GOT3 (cell line): ENCODE data around the gene PSMC3.

Source experiments
- DNase-seq: peaks from one replicate; lab custom pipeline; 2025; ENCODE audit warnings: mixed read lengths; lab: John Stamatoyannopoulos, UW

PSMC3 gene

DNA sequence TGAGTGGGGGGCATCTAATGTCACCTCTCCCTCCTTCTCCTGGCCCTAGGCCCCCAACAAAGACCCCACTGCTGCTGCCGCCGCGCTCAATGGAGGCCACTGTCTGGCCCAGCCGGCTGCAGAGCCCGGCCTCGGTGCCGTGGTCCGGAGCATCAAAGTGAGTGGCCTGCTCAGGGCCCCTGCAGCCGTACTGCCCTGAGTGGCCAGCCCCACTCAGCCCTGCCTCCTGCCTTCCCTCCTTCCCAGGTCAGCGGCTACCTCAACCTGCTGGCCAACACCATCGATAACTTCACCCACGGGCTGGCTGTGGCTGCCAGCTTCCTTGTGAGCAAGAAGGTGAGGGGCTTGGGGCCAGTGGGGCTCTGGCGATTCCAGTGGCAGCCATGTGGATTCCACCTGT is 12.9 kb downstream of the PSMC3 start:
- DNase-seq = no peak

DNA sequence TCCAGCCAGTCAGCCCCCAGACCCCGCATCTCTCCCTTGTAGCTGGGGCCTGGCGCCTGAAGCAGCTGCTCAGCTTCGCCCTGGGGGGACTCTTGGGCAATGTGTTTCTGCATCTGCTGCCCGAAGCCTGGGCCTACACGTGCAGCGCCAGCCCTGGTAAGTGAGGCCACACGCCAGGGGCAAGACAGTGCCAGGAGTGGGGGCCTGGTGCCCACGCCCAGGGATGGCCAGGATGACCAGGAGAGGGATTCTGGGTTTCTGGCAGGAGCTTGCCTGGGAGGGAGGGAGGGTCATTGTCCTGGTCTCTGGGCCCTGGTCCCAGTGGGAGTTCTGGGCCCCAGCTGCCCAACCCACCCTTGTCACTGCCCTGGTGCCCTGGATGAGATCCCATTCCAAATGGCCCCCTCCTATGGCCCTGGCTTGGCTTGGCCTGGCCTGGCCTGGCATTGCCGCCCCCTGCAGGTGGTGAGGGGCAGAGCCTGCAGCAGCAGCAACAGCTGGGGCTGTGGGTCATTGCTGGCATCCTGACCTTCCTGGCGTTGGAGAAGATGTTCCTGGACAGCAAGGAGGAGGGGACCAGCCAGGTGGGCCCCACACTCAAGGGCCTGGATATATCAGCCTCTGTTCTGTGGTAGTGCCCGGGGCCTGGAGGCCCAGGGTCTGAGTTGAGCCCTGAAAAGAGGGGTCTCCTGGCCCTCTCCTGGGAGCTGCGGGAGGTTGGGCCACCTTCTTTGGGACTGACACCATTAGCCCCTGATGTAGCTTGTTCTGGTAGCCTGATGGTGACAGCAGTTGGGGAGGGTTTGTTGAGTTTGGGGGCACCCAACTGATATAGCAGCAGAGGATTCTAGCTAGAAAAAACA is 14.1 kb downstream of the PSMC3 start:
- no peak for DNase-seq

DNA sequence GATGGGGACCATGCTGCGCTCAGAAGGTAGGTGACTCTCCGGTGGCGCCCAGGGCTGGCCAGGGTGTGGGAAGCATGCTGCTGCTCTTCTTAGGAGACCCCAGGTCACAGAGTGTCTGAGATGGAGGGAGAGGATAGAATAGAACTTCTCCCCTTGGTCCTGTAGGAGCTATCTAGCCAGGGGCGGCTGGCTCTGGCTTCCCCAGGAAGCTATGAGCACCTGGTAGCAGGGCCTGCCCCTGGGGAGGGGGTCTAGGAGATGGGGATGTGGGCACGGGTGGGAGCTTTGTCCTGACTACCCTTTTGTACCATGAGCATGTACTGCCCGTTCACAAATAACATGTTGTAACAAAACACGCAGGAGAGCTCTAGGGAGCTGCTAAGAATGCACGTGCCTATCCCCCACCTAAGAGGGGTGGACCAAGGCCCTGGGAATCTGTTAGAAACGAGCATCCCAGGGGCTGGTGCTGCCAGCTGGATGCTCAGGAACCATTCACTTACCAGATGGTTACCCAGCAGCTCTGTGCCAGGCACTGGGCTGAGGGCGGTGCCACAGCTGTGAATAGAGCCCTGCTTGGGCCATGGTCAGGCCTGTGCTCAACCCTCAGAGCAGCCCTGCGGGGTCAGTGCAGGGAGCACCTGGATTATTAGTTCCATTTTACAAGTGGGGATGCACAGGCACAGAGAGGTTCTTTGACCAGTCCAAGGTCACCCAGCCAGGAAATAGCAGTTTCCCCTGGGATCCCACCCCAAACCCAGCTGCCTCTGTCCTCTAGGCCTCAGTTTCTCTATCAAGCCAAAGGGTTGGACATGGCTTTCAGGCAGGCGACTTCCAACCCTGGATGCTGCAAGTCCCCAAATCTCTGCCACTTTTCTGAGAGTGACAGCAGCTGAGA is 15.6 kb downstream of the PSMC3 start:
- DNase-seq = no peak

DNA sequence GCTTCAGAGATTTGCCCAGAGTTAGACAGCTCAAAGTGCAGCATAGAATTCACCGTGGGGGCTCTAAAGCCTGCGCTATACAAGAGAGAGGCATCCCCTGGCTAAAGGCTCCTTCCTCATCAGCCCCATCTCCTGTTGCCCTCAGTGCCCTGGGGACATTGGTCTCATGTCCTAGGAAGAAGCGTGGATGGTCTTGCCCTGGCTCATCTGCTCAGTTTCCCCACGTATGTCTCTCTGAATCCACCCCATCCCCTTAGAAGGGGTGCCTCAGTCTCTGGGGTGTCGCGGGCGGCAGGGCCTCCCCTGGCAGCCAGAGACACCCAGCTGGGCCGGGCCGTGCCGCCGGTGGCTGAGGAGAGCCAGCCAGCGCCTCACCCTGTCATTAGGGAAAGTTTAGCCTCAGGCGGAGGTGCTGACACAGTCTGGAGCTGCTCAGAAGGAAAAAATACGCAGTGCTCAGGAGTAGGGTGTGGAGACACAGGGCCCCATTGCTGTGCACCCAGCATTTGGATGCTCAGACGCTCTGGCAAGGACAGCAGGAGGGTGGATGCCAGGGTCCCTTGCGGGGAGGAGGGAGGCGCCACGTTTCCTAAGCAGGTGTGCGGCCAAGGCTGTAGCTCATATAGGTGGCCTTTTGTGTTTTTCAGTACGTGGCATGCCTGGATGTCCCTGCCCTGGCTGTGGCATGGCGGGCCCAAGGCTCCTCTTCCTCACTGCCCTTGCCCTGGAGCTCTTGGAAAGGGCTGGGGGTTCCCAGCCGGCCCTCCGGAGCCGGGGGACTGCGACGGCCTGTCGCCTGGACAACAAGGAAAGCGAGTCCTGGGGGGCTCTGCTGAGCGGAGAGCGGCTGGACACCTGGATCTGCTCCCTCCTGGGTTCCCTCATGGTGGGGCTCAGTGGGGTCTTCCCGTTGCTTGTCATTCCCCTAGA is 16.5 kb downstream of the PSMC3 start:
- no peak for DNase-seq

DNA sequence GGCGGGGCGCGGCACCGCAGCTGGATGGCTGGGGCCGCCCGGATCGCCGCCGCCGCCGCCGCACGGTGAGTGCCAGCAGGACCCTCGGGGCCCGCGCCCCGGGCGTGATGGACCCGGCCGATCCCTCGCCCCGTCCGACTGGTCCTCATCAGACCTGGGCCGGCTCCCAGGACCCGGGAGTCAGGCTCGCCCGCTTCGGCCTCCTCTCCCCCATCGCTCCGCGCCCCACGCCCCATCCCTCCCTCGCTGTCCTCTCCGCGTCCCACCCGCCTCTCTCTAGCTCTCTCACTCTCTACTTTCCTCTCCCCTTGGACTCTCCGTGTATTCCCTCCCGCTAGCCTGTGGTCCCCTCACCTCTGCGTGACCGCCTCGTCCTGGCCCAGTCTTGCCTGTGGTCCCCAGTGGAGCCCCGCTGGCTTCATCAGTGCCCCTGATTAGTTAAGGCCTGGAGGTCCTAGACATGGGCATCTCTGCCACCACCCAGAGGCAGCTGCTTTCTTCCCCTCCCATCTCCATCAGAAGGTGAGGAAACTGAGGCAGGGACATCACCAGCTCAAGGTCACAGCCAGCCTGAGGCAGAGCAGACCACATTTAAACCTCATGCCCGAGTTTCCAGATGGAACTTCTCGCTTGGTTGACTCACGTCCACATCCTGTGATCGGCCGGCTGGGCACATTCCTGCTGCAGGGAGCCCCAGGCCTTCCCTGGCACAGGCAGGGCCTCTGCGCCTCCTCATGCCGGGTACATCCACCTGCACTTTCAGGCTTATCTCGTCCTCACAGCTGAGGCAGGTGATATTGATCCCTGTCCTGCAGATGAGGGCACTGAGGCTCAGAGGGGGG is 17.4 kb downstream of the PSMC3 start:
- DNase-seq = no peak

DNA sequence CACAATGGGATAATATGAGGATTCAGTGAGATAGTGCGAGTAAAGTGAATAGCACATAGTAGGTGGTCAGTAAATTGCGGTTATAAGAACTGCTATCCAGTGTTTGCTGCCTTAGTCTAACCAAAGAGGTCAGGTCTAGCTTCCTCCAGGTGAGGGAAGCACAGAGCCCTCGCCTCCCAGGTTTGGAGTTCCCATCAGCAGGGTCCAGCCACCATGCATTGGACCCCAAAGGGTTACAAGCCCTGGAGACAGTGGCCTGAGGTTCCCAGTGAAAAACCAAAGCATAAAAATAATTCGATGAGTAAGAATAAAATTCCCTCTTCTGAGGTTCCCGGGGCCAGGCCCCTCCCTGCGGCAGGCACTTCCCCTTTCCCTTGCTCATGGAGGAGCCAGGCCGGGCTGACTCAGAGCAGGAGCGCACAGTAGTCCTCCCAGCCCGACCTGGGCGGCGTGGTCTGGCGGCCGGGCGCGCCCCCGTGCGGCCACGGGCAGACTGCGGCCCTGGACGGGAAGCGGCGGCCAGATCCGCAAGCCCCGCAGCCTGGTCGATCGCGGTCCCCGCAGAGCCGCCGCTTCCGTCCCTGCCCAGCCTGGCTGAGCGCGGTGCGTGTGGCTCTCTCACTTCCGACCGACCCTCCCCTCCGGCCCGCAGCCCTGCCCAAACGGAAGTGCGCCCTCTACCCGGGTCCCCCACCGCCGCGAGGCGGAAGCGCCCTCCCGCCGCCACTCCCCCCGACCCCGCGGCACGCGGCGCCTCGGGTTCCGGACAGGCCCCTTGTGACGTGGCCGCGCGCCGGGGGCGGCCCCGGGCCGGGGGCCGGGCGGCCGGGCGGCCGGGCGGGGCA is 18.3 kb downstream of the PSMC3 start, which contains the start of gene SLC39A13:
Gene SLC39A13 (plus strand): TSS at position 845 of the 845 bp plus-strand sequence. CDS start 1,505 bp downstream, outside the sequence.
- peak; percentile 92 for DNase-seq

DNA sequence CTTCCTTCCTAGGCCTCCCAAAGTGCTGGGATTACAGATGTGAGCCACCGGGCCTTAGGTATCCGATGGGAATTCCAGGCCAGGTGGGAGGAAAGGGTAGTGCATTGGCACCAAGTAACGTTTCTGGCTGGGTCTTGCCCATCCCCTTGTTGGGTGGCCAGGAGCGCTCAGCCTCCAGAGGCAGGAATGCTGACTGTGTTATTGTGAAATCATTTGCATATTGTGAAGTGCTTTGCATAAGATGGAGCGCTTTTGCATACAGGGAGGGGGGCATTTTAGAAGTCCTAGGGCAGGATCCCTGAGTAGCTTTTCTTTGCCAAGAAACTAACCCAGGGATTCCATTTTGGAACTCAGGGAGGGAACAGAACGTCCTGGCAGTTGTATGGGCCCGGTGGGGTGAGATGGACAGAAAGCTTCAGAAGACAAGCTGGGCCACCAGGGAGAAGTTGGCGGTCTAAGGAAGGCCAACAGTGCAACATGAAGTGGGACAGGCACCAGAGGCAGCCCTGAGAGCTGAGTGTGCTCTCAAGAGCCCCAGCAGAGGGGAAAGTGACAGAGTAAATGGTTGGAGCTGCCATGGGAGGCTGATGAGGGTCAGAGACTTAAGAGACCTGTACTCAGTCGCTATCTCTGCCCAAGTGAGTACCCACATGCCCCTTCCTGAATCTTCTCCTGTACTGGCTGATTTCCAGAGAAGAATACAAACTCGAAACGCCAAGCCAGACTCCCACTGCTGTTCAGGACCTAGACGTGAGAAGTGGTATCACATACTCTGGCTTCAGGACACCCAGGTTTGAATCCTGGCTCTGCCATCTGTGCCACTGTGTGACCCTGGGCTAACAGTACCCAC is 19.1 kb downstream of the PSMC3 start:
- DNase-seq = no peak

DNA sequence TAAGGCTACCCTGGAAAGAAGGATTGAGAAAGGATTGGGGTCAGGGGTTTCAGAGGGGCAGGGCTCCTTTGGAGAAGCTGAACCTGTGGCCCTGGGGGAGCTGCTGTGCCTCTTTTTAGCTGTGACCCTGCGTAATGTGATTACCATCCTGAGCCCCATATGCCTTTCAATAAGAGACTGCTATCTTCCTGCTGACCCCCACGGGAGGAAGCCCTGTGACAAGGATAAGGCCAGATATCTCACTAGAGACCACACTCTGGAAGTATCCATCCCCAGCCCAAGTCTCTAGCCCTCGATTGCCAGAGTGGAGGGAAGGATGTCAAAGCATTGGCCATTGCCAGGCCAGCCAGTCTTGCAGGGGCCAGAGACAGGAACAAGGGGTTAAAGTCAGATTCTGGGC is 22.7 kb downstream of the PSMC3 start:
- DNase-seq = no peak

DNA sequence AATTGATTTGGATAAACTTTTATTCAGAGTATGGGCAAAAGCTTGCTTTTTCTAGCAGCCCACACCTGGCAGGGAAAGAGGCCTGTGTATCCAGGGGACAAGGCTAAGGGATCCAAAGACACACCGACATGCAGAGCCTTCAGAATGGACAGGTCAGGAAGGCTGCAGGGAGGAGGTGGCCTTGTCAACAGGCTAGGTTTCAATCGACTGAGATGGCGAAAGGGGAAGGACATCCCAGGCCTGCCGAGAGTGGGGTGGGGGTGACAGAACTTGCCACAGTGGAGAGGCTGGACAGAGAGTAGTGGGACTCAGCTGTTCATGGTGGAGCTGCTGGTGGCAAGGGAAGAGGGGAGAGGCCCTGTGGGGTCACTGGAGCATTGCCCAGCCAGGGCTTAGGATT is 23.1 kb downstream of the PSMC3 start:
- no peak for DNase-seq

DNA sequence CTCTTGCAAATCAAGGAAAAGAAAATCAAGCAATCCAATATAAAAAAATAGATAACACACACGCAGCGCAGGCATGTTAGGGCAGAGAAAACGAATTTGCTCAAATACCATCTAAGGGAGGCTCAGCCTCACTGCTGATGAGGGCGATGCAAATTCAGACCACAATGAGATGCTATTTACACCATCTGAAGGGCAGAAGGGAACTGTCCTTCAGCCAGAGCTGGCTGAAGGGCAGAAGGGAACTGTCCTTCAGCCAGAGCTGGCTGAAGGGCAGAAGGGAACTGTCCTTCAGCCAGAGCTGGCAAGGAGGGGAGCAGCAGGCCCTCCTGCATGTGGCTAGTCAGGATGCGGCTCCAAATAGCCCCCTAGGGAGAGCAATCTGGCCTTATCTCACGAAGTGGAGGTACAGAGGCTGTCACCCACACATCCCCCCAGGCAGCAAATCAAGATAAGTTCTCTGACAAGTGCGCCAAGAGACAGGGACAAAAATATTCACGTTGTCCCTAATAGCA is 25.4 kb downstream of the PSMC3 start:
- no peak for DNase-seq

DNA sequence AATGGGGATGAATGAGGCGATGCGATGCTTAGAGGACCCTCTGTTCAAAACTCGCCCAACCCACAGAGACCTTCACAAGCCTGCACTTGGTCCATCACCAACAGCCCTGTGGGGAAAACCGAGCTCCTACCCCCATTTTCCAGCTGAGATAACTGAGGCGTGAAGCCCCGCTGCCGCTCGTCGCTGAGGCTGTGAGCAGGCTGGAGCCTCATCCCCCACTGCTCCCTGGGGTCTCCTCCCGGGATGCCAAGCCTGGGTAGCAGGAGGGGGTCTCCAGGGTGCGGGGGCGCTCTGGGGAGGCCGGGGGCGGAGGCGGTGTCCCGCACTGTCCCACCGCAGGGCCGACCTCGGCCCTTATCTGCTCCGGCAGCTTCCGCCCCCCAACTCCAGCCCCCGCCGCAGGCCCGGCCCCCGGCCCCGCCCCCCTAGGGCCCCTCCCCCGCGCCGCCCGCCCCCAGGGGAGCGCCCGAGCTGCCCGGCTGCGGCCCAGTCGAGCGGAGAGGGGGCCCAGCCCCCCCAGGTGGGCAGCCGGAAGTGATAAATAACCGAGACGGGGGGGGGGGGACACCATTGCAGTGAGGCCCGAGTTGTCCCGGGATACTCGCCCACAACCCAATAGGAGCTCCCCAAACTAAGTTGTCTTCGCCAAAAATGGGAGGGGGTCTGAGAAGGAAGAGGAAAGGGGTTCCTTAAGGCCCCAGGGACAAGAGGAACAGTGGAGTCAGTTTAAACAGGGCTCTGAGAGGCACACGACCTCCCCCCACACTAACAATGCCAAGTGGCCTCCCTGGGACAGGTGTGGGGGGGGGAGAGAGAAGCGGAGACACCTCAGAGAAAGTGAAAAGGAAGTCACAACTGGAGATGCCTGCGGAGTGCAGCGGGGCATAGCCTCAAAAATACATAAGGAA is 26.1 kb downstream of the PSMC3 start:
- DNase-seq = no peak

DNA sequence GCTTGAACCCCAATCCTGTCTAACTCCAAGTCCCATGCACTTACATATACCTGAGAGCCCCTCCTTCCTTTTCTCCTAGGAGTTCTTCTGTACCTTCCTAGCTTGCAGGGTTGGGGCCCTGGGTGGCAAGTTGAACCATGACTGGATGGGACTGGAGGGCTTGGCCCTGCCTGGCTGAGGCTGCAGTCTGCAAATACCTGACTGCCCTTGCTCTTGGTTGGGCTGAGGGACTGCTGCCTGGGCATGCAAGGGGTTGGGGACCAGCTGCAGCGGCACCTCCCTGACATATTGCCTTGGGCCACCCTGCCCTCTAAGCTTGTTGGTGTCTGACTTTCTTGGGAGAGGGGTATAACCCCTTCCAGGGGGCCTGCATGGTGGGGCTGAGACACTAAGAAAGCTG is 27.7 kb downstream of the PSMC3 start:
- DNase-seq = no peak

DNA sequence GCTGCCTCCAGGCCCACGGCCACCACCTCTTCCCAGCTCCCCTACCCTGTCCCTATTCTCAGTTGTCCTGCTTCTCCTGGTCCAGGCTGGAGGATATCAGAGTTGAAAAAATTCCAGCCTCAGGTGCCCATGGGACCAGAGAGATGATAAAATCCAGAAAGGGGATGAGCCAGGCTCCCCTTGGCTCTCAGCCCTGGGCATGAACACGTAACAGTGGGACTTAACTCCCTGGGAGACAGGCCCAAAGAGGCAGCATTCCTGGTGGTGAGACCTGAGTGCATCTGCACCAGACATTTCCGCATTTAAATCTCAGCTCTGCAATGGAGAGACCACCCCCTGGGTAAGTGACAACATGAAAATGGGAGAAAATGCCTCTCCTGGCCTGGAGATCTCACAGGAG is 28.2 kb downstream of the PSMC3 start:
- DNase-seq = no peak

DNA sequence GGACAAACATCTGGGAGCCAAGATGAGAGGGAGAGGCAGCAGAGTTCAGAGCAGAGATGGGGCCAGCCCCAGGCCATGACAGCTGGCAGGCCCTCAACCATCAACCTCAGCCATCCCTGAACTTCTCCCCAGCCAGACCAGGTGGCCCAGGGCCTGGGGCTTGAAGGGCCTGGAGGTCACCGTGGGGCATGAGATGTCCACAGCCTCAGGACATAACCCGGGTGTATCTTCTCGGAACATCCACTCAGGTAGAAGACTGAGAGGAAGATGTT is 30.3 kb downstream of the PSMC3 start:
- no peak for DNase-seq

DNA sequence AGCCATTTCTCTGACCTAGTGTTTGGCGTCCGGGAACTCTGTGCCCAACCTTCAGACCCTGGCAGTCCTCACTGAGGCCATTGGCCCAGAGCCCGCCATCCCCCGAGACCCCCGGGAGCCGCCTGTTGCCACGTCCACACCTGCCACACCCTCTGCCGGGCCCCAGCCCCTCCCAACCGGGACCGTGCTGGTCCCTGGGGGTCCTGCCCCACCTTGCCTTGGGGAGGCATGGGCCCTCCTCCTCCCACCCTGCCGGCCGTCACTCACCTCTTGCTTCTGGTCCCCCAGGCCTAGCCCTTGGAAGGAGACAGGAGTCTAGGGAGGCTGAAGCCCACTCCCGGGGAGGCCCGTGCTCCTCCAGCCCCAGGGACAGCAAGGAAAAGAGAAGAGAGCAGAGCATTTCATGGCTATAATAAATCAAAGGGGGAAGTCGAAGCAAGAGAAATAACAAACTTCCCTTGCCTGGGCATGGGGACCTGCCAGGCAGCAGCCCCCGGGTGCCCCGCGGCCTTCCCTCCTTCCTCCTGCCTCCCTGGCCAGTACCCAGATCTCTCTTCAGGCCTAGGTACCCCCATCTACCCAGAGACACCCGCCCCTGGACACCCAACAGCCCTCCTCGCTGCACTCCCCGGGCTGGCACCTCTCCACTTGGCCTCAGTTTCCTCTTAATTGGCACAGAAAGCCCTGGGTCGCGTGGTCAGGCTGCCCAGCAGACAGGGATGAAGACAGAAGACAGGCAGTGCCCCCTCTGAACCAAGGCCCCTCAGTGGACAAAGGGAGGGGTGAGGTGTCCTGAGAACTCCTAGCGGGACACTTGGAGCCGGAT is 30.8 kb downstream of the PSMC3 start:
- no peak for DNase-seq

DNA sequence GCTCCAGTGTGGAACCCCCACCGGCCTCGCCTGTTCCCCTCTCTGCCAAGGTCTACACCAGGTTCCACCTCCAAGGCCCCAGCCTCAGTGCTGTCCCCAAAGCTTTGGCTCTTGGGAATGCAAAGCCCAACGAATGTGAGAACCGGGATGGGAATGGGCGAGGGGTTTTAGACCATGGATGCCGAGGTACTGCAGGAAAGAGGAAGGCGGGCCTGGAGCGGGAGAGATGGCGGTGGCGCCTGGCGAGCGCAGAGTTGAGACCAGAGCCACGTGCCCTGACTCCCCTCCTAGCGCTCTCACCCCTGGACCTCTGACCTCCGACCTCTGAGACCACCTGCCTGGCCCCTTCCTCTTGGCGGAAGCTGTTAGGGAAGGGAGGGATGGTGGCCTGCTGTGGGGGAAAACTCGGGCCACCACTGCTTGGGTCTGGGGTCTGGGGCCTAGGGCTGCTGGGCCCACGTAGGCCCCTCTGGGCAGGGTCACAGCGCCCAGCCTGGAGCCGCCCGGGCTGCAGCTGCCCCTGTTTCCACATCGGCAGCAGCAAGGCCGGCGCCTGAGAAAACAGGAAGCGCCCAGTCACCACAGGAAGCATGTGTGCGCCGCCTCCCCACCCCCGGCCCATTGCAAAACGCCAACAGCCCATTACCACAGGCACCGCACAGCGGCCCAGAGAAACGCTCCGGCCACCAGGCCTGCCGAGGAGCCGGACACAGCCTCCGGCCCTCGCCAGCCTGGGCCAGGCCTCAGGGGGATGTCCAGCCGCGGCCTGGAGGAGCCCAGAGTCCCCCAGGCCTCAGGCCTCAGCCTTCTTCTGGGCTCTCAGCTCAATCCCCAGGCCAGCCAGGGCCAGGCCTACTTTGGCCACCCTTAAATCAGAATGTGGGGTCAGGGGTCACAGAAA is 31.7 kb downstream of the PSMC3 start:
- no peak for DNase-seq
